GM18502 (cell line): ENCODE results near the gene PSD2.

Source experiments
- ATAC-seq: cut with Tn5 transposase; IDR thresholded peaks from one replicate; pipeline ENCODE4 v1.9.1; 2021; ENCODE audit warnings: mild to moderate bottlenecking; ENCODE audit not compliant: unreplicated experiment, poor library complexity

Gene PSD2

DNA sequence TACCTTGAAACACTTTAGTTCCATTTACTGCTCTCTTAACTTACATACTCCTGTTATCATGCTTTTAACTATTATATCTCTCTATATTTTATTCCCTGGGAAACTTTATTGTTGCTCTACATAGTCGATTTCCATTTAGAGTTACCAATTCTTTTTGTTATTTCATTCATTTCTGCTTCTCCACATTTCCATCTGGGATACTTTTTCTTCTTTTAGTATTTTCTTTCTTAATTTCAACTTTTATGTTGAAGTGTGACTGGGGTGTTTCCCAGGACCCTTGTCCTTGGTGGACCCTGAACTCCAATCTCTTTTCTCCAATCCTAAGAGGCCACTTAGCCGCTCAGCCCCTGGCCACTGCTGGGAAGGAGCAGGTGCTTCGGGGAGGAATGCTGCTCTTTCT, 36.0 kb downstream of the PSD2 start:
- no peak for ATAC-seq

DNA sequence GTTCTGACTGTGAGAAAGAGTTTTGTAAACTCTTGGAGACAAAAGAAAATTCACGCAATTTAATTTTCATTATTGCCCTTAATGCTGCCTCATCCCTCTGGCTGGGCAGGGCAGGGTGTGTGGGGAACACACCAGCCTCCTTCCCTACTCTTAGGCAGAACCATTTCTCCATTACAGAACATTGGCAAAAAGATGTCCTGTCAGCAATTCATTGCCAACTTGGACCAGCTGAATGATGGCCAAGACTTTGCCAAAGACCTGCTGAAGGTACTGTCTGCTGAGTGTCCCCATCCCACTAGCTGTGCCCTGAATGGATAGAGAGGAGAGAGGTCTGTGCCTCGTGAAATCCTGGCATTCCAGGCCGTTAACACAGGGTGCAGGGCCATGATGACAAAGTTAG, 37.9 kb downstream of the PSD2 start:
- ATAC-seq, result no peak

DNA sequence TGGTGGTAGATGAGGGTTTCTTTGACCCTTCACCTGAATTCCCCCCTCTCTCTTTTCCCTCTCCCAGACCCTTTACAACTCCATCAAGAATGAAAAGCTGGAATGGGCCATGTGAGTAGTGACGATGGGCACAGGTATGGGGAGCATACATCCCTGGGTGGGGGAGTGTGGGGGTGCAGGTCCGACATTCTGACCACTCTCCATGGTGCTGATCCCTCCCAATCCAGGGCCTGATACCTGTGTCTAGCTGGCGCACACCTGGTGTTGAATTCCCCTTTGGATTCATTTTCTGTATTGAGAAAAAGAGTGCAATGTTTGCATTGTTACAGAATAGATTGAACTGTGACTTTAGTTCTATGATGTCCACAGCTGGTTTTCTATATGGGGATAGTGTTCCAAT, 40.0 kb downstream of the PSD2 start:
- no peak for ATAC-seq

DNA sequence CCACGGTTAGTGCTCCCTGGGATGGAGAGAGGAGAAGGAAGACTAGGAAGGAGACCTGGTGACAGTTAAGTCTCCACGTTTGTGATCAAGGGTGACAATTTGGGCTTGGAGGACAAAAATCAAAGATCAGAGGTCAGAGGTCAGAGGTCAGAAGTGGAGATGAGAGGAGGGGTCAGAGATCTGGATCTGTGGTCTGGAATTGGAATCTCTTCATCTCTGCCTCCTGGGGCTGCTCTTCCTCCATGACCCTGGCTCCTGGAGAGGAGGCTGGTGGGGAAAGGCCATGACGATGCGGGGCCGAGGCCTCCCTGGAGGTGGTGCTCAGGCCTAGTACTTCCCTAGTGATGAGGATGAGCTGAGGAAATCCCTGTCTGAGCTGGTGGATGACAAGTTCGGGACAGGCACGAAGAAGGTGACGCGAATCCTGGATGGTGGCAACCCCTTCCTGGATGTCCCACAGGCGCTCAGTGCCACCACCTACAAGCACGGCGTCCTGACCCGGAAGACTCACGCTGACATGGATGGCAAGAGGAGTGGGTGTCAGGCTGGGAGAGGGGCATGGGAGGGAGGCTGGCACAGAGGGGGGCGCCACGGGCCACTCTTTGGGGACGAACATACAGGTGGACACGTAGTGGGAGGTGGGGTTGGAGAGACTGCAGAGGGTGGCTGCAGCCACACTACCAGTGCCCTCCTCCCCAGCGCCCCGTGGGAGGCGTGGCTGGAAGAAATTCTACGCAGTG, 41.0 kb downstream of the PSD2 start:
- no peak for ATAC-seq

DNA sequence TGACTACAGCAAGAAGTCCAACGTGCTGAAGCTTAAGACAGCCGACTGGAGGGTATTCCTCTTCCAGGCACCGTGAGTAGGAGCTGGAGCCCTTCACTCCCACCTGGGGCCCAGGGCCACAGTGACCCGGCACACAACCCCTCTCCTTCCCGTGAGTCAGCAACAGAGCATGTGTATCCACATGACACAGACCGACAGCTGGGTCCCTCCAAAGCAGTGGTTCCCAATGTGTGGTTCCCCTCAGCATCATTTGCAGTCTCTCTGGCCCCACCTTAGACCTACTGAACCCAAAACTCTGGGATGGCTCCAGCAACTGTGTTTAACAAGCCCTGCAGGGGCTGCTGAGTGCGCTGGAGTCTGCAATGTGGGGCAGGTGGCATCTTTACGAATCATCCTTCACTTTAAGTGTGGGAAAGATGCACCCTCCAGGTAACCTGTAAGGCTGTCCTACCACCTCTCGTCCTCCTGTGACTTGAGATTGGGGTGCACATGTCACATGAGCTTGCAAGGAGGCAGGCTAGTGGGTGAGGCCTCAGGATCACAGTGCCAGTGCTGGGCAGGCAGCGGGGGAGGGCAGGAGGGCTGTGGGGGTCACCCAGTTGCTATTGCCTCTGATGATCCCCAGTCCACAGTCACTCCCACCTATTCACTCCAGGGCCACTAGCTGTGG, 42.2 kb downstream of the PSD2 start:
- ATAC-seq, result no peak

DNA sequence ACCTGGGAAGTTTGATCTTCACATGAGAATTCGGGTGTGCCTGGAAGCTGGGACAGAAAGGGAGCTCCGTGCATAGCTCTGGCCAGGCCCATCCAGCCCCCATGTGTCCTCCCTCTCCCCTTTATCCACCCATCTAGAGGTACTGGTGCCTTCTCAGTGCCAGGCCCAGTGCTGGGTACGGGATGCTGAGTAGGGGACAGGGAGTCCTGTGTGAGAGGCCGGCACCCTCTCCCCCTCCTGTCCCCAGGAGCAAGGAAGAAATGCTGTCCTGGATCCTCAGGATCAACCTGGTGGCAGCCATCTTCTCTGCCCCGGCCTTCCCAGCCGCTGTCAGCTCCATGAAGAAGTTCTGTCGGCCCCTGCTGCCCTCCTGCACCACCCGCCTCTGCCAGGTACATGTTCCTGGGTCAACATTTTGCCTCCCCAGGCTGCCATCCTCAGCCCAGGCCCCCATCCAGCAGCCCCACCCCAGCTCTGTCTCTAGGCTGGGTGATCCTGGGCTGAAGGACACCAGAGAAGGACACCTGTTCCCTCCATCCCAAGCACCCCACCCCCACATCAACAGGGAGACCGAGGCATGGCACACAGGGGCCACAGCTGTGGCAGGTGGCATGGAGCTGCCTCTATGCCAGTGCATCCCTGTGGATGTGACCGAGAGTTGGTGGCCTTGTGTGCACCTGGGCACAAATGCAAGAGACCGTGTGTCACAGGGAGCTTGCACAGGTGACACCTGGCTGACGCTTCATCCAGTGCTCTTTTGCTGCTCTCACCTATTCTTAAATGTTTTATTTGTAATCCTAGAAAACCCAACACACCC, 43.0 kb downstream of the PSD2 start:
- no peak for ATAC-seq

DNA sequence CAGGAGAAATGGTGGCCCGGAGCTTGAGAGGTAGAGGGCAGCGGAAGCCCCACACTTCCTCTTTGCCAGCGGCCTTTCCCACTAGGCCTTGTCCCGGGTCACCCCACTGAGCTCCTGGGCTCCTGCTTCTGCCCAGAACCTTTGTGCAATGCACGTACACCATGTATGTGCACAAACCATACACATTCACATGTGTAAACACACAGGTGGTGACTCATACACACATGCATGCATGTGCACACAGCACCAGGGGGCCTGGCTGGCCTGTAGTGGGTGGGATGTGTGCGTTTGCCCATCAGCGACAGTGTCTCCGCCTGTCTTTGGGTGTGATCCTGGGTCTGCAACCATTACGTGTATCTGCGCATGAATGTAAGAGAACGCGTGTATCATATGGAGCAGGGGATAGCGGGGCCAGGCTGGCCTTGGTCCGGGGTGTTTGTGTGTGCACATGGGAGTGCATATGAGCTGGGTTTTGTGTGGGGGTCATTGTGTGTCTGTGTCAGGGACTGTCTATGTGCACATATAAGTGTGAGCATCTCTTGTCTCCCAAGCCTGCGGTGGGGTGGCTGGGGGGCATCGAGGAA, 43.7 kb downstream of the PSD2 start:
- no peak for ATAC-seq

DNA sequence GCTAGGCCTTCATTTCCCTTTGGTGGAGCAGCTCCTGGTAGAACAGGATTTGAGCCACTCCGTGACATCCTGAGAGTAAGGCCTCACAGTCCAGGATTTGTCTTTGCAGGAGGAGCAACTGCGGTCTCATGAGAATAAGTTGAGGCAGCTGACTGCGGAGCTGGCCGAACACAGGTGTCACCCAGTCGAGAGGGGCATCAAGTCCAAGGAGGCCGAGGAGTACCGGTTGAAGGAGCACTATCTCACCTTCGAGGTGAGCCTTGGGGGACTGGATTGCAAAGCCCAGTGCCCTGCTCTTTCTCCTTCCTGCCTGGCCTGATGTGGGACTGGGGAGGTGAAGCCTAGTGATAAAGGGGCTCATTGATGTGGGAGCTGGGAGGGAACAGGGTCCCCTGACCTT, 44.3 kb downstream of the PSD2 start:
- no peak for ATAC-seq

DNA sequence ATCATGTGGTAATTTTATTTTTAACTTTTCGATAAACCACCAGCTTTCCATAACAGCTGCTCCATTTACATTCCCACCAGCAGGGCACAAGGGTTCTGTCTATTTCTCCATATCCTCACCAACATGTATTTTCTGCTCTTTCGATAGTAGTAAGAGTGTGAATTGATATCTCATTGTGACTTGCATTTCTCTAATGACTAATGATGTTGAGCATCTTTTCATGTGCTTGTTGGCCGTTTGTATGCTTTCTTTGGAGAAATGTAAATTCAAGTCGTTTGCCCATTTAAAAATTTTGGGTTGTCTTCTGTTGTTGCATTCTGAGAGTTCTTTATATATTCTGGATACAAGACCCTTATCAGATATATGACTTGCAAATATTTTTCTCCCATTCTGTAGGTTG, 45.9 kb downstream of the PSD2 start:
- ATAC-seq, result no peak

DNA sequence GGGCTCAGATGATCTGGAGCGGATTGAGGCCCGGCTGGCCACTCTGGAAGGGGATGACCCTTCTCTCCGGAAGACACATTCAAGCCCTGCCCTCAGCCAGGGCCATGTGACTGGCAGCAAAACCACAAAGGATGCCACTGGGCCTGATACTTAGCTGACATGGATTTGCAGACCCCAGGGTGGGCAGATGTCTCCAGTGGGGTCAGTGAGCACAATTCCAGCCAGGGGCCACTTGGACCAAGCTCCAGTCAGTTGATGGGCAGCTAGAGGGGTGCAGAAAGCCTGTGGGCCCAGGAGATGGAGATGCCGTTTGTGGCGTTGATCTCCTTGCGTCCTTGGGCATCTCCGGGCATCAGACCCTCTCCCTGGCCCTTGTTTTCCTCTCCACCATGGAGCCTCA, 46.7 kb downstream of the PSD2 start:
- ATAC-seq, result no peak

DNA sequence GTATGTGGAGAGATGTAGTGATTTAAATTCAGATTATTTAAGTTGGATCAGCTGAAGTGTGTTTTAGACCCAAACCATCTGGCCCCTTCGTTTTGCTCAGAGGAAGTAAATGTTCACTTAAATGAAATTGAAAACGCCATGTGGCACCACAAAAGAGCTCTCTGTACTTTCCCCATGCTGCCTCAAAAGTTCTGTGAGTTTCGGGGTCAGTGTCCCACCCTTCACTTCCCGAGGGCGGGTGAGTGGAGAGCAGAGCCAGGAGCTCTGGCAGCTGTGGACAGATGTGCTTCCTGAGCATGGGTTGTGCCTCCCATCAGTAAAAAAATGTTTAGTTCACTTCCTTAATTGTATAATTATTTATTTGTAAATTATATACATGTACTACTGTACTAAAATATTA, 48.4 kb downstream of the PSD2 start:
- no peak for ATAC-seq

DNA sequence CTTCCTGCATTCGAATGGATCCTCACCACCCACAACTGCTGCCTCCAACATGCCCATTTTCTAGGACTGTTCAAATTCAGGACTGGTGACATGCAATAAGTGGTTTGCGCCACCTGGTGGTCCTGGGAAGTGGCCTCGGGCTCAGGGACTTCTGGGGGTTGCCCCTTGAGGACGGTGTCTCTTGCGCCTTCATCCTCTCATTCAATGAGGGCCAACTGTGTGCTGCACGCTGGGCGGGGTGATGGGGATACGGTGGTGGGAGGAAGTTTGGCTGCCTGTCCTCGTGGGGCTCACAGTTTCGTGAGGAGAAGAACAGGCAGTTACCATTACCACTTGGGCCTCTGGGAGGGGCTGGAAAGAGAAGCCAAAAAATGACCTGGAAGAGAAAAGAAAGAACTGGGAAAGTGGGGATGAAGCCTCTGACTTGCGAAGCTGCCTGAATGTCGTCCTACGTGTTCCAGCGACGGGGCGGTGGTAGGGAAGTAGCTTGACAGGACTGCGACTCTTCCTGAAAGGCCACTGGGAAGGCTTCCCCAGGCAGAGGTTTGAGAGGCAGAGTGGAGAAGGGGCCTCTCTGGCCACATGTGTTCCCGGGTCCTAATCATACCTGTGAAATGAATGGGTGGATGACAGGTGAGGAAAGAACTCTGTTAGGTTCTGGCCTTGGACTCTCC, 49.0 kb downstream of the PSD2 start:
- peak; percentile 47 for ATAC-seq

DNA sequence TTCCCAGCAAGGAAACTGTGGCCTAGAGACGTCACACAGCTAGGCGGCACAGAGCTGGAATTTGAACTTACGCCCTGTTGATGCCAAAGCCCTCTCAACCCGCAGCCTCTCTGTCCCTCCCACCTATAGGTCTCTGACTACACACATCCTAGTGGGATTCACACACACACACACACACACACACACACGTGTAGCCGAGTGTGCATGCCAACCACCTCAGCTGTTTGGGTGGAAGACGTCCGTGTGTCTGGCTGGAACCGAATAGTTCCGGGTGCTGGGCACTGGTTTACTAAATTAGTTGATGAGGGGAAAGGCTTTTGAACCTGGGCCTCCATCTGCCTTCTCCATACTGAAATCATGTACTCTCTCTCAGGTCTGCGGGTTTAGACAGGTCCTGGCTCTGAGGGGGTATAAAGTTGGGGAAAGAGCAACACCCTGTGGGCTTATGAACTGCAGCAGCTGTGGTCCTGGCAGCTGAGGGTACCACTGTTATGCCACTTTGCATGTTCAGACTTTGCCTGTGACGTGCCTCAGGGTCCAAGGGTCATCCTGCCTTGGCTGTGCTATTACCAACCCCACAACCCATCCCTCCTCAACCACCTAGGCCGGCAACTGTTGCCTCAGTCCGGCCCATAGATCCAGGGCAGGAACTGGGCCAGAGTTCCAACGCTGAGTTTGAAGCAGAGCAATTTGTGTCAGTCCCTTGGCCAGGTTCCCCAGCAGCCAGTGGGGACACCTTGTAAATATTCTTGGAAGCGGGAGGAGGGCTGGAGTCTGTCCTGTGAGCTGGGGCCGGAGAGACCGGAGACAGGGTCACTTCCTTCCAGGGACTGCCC, 50.5 kb downstream of the PSD2 start:
- no peak for ATAC-seq

DNA sequence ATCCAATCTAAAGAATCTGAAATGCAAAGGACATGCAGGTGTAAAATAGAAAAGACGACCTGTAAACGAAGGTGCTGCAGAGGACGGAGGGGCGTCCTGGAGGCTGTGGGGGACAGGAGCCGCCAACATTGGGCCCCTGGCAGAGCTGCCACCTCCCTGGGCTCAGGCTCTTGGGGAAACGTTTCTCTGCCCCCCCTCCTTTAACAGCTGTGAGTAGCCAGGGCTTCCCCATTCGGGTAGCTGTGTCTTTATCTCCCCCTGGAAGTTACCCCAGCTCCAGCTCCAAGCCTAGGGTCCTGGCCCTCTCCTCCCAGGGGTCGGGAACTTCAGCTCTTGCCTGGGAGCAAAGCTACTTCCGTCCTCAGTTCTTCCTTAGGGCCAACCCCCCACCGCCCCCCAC, 51.5 kb downstream of the PSD2 start:
- ATAC-seq, result no peak

DNA sequence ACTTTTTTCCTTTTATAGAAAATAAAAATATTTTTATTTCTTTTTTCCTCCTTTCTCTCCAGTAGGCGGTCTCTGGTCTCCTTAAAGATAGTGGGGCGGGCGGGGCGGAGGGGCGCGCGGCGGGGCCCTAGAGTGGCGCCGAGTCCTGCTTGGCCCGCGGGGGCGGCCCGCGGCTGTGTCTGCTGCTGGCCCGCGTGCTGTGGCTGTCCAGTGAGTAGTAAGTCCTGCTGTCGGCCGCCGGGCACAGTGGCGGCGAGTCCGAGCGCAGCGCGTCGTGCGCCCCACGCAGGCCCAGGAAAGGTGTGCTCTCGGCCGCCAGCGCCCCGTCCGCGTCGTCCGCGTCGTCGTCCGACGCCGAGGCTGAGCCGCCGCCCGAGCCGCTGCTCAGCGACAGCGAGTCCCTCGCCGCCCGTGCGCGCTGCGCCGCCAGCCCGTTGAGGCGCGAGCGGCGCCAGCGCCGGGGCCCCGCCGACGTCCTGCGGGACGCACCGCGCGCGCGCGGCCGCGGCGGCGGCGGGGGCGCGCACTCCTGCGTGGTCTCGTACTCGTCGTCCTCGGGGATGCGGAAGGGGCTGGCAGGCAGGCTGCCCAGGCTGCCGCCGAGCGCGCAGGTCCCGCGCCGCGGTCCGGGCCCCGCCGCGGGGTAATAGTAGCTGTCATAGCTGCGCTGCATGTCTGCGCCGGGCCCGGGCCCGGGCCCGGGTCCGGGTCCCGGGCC, 52.3 kb downstream of the PSD2 start:
- ATAC-seq, result peak; percentile 65

DNA sequence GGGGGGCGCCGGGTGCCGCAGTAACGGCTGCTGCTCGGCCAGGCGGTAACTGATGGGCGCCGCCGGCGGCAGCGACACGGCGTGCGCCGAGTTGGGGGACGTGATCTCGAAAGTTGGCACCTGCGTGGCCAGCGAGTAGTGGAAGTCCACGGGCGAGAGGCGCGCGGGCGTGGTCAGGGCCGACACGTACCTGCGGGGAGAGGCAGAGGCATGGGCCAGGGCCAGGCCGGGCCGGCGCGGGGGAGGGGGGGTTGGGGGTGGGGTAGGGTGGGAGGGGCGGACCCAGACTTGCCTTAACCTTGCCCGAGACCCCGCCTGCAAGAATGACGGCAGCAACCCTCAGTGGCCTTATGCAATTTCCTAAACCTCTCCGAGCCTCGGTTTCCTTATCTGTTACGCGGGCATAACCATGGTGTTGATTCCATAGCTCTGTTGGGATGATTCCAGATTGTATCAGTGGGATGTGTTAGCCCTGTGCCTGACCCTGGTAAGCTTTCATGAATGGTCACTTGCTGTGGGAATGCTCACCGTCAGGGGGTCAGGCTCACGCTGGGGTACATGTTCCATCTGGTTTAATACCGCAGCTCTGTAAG, 53.0 kb downstream of the PSD2 start:
- no peak for ATAC-seq

DNA sequence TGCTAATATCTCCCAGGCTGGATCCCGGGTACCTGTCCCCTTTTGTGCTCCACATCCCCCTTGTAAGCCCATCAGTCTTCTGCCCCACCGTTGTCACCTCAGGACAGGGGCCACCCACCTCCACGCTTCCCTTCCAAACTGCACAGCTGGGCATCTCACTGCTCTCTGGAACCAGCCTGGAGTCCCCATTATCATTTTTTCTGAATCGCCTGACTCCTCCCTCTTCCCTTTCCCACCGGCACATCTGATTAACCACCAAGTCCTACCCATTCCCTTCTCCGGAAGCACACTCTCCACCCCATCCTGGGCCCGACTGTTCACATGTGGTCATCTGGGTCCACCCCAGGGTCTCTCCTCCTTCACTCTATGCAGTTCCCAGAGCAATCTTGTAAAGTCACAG, 53.9 kb downstream of the PSD2 start:
- ATAC-seq, result no peak

DNA sequence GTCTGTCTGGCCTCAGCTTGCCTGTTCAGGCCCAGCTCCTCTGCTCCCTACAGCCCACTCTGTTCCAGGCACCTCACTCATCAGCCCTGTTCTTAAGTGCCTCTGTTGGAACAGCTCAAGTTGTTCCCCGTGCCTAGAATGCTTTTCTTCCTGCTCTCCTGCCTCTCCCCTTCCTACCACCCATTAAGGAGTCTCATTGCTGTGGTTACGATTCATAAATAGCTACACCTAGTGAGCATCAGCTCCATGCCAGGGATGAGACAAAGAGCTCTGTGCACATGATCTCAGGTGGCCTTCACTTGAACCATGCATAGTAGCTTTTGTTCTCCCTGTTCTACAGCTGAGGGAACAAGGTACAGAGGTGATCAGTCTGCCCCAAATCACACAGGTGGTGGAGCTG, 54.3 kb downstream of the PSD2 start:
- ATAC-seq, result no peak
